Tibial nerve (tissue), 4 donors: ENCODE results near the gene CLEC18A.
"Not testable (repeated sequence)": the region's sequence is repeated elsewhere in the genome, so short reads cannot be mapped to it uniquely, and the experiment has no call there.

Experiments used
- CTCF ChIP-seq, 5 experiments: fragments of 200-600 bp in 3 of 5; fragments of 450-650 bp in 2 of 5; sonication (generic) in 3 of 5; IDR thresholded peaks; one replicate each; pipeline ENCODE4 v1.5.1; 2016 to 2019; ENCODE audit warnings: antibody characterized with exemption in 5 of 5, mild to moderate bottlenecking in 3 of 5, moderate library complexity in 2 of 5
- EP300 ChIP-seq, 2 donors: sonication (generic); formaldehyde crosslinking; IDR thresholded peaks; one replicate each; pipeline ENCODE4 v1.6.1; 2017; ENCODE audit warnings: antibody characterized with exemption in 2 of 2, mild to moderate bottlenecking in 1 of 2
- POLR2A ChIP-seq, 2 donors: fragments of 450-650 bp; IDR thresholded peaks; one replicate each; pipeline ENCODE4 v1.6.1; 2017; ENCODE audit warnings: antibody characterized with exemption in 2 of 2, mild to moderate bottlenecking in 2 of 2, moderate library complexity in 2 of 2

GRCh38 chr16:69943241-69944036 is 7.7 kb upstream of the CLEC18A start:
- not testable (repeated sequence) for TF ChIP-seq POLR2A, CTCF, EP300 (IDR thresholded peaks at IDR 0.05)
